GM21381 (cell line): ENCODE results near the gene ROR2.

ENCODE experiments used
- ATAC-seq: cut with Tn5 transposase; IDR thresholded peaks from one replicate; pipeline ENCODE4 v1.9.1; 2021; ENCODE audit warnings: mild to moderate bottlenecking, moderate library complexity; ENCODE audit not compliant: unreplicated experiment

The ROR2 gene

DNA sequence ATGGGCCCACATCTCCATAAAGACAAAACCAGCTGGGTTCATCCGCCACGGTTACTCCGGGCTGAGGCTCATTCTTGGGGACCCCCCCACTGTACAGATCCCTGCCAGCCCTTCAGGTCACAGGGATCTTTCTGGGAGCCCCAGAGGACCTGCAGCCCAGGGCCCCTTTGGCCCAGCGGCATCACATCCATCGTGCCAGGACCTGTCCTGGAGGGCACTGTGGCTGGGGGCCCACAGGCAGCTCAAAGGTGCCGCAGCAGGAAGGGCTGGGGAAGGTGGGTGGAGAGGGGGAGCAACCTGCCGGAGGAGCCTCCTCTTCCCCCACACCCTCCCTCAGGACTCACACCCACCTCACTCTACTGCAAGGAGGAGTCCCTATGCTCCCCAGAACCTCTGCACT lies 252.8 kb downstream of the ROR2 start:
- ATAC-seq, result no peak

GRCh38 chr9:91694081-91694870 lies 255.8 kb downstream of the ROR2 start:
- no peak for ATAC-seq

DNA sequence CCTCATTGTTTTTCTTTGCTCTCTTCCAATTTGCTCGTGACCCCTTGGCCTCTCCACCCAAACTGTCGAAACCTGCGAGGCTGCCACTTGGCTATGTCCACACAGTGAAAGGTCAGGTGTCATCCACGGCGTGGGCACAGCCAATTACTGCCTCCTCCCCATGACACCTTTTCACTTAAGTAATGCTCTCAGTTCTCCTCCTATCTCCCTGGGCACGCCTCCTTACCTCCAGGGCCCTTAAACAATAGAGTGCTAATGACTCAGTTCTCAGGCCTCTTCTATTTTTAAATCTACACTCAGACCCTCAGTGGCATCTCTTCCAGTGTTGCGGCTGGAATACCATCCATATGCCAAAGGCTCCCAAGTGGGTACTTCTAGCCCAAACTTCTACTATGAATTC lies 256.8 kb downstream of the ROR2 start:
- ATAC-seq, result no peak

DNA sequence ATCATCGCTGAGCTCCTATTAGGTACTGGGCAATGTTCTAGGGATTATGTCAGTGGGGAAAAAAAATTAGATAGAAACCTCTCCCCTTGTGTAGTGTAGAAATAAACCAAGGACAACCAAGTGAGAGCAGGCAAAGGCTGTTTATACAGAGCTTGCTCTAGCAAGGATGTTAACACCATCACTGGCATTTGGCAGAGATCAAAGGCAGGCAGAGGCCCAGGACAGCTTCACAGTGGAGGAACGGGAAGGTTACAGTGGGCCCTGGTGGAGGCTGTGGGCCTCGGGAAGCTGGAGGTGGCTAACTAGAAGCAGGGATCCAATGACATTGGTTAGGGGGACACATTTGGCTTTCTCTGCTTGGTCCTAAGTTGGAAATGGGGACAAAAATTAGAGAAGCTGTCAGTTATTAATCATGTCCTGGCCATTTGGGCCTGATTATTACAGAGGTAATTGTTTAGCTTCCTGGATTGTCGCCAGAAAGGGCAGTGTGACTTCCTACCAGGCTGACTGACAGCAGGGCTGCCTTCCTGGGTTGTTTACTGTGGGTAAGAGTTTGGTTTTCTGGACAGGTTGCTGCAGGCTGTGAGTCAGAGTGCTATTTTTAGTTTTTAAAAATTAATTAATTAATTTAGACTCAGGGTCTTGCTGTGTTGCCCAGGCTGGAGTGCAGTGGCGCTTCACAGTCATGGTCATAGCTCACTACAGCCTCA lies 259.3 kb downstream of the ROR2 start:
- ATAC-seq, result no peak

DNA sequence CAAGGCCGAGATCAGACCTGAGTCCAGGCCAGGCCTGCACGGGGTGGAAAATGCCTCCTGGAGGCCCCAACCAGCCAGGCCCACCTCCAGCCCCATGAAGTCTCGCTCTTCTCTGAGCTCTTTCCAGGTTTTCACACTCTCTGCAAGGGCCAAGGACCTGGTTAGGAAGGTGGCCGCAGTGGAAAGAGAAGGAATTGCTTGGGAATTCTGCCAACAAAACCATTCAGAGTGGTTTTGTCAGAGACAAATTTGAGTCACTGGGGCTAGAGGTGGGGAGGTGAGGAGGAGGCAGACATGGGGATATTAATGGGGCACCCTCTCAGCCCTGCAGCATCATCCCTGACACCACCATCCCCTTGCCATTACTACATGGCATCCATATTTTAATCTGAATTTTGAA lies 261.0 kb downstream of the ROR2 start:
- no peak for ATAC-seq

DNA sequence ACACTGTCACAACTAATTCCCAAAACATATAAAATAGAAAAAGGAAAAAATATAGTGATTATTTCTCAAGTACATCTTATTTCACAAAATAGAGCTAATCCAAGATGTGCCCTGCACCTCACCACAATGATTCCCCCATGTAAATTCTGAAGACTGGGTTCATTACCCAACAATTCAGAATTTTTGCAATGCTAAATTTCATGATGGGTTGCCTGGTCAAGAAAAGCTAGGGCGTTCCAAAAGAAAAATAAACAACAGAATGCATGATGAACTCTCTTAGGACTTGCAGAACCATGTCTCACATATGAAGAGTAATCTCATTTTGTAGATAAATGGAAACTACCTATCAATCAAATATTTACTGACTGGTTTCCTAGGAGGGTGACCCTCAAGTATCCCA lies 266.8 kb downstream of the ROR2 start:
- no peak for ATAC-seq

GRCh38 chr9:91682806-91683205 lies 267.2 kb downstream of the ROR2 start:
- no peak for ATAC-seq

DNA sequence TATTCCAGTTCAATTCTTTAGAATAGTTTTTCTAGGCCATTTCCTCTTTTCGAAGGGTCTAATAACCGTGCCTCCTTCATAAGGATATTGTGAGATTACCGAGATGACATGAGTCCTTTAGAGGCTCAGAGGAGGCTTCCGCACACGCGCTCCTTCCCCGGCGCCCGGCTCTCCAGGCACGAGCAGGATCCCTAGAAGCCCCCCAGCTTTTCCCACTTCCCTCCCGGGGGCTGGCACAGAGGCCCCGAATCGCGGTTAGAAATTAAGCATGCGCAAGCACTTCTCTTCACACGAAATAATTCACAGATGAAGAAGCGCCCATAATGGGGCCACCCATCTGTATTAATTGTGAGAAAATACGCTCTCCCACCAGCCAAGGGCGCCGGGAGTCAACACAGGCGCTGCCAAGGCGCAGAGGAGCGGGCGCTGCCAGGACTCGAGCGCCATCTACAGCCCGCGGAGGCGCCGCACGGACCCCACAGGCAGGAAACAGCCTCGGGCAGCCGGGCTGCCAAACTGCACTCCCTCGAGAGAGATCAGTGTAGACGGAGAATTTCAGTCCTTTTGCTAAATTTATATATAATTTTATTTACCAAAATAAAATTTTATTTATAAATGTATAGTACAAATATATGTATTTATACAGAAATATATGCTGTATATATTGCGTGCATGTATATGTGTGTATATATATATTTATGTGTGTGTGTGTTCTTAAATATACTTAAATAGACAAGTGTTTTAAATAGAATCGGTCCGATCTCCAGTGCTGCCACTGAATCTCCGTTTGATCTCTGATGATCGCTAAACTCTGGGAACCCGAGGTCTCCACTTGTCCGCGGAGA lies 268.3 kb downstream of the ROR2 start:
- ATAC-seq, result peak; percentile 72

DNA sequence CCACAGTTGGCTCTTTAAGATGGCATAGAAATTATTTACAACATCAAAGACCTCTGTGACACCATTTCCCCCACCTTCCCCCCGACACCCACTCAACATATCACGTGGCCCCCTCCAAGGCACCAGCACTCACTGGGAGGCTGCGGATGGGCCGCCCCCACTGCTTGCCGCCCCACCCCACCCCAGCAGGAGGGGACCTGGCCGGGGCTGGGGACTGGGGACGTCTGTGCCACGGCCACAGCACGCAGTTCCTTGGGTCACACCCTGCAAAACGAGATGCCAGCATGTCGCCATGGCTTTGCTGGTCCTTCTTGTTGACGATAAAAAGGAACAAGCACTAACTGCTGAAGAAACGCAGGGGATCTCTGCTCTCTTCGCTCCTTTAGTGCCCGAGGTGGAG lies 269.0 kb downstream of the ROR2 start:
- ATAC-seq, result no peak

DNA sequence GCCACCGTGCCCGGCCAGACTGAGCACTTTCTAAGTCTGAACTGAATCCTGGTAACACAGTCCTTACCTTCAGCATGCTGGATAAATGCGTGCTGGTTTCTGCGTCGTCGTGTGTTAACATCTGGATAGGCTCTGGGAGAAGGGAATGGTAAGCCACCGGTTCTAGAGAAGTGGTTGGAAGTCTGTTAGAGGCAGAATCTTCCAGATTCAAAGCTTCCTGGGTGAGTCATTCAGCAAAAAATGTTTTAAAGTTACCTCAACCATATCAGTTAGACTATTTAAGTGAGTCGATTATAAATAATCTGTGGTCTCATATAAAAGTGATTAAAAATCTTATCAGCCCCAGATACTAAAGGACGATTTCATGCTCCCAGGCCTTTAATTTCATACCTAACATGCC lies 269.9 kb downstream of the ROR2 start:
- ATAC-seq, result no peak

DNA sequence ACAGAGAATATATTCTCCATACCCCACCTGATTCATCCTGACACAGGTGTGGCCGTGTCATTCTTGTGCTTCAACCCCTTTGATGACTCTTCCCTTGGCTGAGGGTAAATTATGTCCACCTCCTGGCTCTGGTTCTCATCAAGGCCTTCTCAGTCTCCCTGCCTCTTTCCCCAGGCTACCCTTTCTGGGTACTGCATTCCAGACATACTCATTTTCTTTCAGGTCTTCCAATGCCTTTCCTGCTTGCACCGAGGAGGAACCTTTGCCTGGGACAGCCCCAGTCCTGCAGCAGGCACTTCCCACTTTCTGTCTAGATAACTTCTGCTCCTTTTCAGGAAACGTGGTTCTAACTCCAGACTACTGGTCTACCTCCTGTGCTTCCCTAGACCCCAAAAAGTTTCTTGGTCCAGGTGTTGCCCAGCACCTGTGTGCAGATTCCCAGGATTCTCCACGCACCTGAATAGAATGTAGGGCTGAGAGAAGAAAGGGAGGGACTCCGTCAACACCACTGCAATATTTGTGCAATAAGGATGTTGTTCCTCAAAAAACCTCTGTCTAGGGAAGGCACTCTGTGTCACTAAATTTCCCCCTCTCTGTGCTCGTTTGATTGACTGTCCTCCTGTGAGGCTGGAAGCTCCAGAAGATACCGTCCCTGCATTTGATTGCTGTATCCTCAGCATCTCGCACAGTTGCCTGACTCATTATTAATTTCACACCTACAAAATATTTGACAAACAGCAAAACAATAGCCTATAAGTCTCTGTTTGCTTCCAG lies 271.0 kb downstream of the ROR2 start:
- ATAC-seq, result no peak

DNA sequence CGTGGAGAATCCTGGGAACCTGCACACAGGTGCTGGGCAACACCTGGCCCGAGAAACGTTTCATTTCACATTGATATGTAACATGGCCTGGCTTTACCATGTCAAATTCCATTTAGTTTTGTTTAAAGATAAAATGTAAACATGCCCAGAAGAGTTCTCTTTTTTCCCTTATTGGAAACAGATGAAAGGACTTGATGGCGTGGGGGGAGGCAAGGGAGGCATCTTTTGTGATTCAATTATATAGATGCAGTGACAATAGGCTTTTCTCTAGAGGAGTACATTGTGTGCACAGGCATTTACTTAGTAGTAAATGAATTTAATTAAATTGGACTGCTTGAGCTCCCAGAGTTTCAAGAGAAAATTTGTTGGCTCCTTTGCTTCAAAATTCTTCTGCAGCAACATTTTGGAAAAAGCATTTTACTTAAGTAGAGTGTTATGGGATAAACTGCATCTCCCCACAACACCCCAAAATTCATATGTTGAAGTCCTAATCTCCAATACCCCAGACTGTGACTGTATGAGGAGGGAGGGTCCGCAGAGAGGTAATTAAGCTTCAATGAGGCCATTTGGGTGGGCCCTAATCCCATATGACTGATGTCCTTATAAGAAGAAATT lies 272.1 kb downstream of the ROR2 start:
- ATAC-seq, result no peak

- ATAC-seq, result no peak
Measured at GRCh38 chr9:91677331-91677730, 272.7 kb downstream of the ROR2 start.

DNA sequence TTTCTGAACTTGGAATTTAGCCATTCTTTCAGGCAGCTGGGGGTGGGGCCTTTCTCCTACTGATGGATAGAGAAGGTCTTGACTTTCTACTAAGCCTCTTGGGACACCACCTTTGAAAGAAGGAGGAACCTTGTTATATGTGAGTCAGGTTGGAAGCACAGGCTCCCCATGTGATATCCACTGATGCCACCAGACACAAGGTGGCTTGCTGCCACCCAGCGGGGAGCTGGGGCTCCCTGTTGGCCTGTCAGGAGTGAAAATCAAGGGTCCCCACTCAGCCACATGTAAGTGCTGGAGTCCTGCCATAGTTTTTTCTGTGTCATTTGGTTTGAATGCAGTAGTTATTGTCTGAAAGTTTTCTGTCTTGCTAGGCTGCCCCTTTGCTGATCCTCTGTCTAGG lies 274.0 kb downstream of the ROR2 start:
- ATAC-seq, result no peak

GRCh38 chr9:91664663-91665062 lies 285.4 kb downstream of the ROR2 start:
- no peak for ATAC-seq

DNA sequence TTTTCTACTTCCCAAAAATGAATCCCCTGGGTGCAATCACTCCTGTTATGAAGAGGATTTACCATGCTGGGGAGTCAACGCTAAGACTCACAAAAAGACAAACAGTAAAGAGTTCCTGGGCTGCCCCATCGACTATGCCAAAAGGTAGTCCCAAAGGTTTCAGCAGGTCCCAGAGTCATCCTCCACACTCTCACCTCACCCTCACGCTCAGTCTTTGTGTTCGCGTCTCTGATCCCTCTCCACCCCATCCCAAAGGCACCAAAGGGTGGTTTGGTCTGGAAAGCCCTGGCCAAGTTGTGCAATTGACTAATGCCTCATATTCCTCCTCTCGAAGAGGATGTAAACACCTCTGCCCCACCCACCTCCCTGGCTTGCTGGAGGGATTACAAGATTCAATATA lies 286.2 kb downstream of the ROR2 start:
- ATAC-seq, result no peak

GRCh38 chr9:91661451-91661850 lies 288.6 kb downstream of the ROR2 start:
- ATAC-seq, result no peak

GRCh38 chr9:91660521-91660920 lies 289.5 kb downstream of the ROR2 start:
- ATAC-seq, result no peak

DNA sequence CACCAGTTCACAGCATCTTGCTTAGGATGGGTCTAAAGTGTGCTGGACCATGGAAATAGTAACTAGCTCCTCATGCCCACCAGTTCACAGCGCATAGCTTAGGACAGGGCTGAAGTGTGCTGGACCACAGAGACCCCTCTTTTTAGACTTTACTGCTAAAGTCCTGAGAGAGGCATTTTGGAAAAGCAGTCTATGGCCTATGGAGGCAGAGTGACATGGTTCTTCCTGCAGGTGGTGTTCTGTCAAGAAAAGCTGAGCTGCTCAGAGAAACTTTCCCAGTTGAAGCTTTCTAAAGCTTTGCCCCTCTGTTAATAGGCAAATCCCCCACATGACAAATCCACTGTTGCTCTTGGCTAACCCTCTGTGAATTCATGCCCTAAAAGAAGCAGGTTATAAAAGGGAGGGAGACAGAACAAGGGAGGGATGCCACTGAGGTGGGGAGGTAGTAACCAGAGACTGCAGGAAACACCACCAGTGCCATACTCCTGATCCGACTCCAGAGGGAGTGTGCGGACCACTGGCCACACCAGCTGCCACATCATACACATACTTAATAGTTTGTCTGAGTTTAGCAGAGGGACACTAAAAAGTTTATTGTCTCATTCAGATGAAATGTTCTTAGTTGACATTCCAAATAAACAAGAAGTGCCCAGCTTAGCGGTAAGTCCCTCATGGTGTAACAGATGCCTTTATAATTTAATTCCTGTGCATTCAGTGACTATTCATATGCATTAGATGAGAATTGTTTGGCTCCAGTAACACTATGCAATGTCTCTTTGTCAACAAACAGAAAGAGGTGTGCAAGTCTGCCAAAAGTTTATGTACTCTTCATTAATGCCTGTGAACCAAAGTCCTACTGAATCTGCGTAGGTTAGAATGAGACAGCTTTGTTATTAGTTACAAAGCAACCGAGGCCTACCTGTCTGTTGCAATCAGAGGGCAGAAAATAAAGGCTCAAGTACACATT lies 290.2 kb downstream of the ROR2 start:
- ATAC-seq, result no peak
